Raji (cell line): ENCODE measurements around the gene PGLYRP1.

Experiments used
- POLR2A ChIP-seq: IDR thresholded peaks from 2 replicates; pipeline ENCODE4 v1.6.1; 2011; ENCODE audit warnings: low read depth, low read length, control low read depth; ENCODE audit not compliant: insufficient read depth

The PGLYRP1 gene

DNA sequence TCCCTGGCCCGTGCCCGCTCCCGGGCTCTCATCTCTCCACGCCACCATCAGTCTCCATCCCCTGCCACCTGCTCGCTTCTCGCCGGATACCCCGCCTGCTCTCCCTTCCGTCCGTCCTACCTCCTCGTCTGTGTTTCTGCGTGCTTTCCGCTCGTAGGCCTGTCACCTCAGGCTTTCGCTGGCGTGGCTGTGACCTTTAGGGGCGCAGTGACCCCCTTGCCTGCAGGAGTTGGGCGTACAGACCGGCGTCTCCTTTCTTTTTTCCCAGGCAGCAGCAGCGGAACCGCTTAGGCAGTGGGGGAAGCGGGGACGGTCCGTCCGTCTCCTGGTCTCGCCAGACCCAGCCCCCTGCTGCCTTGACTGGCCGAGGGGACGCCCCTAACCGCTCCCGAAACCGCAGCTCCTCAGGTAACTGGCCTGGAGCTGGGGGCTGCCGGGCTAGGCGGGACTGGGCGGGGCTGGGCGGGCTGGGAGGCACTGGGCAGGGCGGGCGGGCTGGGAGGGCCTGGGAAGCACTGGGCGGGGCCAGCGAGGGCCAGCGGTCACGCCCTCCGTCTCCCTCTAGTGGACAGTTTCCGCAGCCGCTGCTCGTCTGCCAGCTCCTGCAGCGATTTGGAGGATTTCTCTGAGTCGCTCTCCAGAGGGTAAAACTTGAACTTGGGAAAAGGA is 6.3 kb downstream of the PGLYRP1 start:
- no peak for TF ChIP-seq POLR2A

DNA sequence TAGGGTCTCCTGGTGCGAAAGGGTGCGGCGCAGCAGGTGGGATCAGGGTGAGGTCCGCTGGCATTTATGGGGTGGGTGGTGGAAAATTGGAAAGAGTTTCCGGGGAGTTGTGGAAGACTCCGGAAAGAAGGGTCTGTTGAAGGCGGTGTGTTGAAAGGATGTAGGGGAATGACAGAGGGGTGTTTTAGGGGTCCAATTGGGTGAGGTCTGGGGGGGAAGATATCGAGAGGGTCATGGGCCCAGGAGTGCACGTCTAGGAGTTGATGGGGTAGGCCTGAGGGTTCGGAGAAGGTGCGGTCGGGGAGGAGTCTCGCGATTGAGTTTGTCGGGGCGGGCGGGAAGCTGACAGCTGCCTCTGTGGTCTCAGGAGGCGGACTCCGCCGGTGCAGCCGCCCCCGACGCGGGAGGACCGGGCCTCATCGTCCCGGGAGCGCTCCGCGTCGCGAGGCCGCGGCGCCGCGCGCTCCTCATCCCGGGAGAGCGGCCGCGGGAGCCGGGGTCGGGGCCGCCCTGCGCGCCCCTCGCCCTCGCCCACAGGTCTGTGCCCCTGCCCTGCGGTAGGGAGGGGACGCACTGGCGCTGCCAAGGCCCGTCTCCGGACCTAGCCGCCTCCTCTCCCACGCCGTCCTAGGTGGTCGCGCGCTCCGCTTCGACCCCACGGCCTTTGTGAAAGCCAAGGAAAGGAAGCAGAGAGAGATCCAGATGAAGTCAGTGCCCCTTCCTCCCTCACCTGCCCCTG is 7.0 kb downstream of the PGLYRP1 start:
- TF ChIP-seq POLR2A: no peak

DNA sequence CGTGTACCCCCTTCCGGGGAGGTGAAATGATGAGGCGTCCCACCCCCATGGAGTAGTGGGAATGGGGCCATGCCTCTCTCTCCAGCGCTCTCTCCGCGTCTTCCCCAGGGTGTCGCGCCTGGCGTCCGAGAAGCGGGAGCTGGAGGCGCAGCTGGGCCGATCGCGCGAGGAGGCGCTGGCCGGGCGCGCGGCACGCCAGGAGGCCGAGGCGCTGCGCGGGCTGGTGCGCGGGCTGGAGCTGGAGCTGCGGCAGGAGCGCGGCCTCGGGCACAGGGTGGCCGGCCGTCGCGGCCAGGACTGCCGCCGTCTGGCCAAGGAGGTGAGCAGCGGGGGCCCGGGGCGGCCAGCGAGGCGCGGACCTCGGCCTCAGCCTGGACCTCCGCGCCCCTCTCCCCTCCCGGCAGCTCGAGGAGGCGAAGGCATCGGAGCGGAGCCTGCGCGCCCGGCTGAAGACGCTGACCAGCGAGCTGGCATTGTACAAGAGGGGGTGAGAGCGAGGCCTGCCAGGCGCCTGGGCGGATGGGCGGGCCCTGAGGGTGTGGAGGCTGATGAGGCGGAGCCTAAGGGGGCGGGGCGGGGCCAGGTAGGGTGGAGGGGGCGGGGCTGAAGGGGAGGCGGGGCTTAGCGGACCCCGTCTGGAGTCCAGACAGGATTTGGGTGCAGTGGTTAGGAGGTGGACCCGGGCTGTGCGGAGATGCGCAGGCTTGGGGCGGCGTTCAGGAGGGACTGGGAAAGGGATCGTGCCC is 7.7 kb downstream of the PGLYRP1 start:
- TF ChIP-seq POLR2A: no peak

DNA sequence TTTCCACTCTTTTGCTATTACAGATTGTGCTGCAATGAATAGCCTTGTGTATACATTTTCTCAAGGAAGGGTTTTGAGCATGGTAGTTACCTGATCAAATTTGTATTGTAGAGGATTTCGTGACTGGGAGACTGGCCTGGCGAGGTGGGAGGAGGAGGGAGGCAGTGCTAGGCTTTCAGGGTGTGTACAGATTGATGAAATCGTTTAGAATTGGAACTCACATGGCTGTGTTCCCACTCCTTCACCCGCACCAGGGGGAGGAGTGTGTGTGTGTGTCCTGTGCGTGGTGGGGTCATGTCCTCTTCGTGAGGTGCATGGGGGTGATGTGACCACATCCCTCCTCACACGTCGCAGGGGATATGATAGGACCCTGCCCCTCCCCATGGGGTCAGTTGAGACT is 8.3 kb downstream of the PGLYRP1 start:
- no peak for TF ChIP-seq POLR2A

DNA sequence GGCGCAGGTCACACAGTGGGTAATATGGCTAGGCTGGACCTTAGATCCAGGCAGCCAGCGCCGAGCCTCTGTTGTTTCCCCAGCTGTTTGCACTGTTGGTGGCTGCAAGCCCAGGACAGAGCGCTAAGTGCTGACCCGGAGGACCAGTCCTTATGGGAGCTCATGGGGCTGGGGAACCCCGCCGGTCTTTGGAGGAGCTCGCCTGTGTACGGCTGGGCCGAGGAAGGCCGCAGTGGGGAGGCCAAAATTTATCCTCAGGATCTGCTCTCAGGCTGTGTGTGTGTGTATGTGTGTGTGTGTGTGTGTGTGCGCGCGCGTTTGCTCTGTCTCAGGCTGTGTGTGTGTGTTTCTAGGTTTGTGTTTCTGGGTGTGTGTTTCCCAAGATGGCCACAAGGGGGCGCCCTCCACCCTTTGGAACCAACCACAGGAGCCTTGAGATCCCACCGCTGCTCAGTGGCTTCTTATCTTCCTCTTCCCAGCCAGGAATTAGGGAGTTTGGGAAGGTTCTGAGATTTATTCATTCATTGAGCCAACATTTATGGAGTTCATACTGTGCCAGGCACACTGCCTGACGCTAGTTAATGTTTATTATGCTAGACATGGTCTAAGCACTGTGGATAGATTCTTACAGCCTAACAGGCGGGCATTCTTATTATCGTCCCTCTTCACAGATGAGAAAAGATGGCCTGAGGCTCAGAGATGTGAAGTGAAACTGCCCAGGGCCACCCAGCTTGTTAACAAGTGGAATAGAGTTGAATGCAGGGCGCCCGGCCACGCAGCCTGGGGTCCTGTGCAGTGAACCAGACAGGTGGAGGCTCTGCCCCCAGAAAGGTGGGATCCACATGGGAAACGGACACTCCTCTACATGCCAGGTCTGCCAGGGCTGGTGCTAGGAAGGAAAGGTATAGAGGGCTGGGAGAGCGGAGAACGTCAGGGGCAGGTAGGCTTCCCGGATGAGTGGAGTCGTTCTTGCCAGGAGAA is 13.0 kb downstream of the PGLYRP1 start:
- no peak for TF ChIP-seq POLR2A

DNA sequence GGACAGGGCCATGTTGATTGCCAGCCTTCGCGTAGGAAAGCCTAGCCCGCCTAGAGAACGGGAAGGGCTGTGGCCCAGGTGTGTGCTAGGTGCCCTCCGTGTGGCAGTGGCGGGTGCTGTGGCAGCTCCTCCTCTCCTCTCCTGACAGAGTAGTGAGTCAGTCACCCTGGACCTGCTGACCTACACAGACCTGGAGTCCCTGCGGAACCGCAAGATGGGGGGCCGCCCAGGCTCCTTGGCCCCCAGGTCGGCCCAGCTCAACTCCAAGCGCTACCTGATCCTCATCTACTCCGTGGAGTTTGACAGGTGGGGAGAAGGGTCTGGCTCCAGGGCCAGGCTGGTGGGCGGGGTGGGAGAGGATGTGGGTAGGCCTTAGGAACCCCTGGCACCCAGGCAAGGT is 16.4 kb downstream of the PGLYRP1 start:
- no peak for TF ChIP-seq POLR2A

DNA sequence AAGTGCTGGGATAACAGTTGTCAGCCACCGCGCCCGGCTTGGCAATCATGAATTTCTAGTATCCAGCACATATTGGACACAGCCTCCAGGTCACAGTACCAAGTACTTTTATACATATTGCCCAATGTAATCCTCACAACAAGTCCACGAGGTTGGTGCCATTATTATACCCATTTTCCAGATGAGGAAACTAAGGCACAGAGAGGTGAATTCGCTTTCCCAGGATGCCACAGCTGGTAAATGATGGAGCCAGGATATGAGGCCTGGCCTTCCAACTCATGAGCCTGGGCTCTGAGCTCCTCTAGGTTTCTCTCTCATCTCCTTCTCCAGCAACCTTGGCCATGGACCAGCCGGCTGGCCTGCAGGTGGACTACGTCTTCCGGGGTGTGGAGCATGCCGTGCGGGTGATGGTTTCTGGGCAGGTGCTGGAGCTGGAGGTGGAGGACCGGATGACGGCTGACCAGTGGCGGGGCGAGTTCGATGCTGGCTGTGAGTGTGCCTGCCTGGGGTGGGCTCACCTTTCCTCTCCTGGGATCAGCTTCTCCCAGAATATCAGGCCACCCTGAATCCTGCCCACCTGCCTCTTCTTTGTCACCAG is 20.1 kb downstream of the PGLYRP1 start:
- no peak for TF ChIP-seq POLR2A

DNA sequence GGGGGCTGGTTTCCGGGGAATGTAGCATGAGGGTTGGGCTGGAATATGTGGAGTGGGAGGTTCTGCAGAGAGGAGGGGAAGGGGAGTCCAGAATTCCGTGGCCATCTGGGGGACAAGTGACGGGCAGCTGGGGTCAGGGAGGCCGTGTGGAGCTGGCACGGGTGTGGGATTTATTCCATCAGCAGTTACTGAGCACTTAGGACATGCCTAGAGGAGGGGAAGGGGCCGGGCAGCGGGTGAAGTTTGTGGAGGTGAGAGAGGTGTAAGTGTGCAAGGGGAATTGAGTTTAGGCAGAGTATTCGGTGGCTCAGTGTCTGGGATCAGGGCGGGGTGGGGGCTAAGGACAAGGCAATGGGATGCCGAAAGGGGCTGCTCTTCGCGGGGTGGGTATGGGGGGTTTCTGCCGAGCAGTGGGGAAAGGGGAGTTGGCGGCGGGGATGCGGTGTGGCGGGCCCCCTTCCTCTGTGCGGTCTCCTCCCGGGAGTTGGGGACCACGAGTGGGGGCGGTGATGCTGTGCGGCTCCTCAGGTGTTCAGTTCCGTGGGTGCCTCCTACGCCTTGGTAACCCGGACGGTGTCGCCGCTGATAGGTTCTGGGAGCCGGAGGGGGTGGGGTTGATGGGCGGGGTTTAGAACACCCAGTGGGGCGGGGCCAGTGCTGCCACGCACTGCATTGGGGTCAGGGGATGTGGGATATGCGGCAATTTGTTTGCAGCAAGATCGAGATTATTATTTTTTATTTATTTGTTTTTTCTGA is 22.2 kb downstream of the PGLYRP1 start:
- no peak for TF ChIP-seq POLR2A

DNA sequence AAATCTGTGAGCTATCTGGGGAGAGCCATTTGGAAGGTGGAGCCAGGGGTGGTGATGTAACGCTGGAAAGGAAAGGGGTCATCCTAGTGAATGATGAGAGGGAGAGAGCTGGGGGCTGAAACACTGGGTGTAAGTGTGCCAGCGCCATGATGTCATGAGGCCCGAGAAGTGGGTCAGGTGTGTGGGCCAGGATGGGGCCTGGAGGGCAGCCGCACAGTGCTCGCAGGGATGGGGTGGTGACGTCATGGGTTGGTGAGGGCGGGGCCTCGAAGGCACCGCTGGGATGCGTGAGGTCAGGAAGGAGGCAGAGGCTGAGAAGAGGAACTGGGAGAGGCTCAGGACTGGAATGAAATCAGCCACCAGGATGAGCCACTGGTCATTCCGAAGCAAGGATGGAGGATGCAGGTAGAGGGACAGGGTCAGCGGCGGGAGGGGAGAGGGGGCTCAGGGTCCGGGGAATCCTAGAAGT is 23.2 kb downstream of the PGLYRP1 start:
- no peak for TF ChIP-seq POLR2A

DNA sequence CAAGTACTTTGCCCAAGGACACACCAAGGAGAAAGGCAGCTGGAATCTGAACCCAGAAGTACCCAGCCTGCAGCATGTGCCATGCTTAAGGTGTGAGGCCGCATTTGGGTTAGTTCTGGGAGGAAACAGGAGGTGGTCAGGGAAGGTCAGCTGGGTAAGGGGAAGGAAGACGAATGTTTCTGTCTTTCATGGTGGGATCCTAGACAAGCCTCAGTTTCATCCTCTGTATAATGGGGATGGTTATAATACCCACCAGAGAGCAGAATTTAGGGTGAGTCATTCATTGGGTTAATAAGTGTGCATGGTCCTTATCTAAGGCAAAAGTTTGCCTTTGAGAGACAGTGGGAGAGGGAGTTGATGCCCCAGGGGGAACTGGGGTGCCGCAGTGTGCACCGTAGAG is 24.0 kb downstream of the PGLYRP1 start:
- no peak for TF ChIP-seq POLR2A

DNA sequence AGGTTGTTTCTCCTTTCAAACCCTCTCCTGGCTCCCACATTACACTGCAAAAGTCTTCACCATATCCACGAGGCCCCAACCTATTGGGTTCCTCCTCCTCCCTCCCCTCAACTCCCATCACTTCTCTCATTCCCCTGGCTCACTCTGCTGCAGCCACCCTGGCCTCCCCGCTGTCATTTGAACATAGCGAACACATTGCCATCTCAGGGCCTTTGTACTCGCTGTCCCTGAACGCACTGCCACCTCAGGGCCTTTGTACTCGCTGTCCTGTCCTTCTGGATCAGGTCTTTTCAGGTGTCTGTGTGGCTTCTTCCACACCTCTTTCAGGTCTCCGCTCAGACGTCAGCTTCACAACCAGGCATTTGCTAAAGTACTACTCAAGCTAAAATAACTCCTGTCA is 25.9 kb downstream of the PGLYRP1 start:
- no peak for TF ChIP-seq POLR2A

DNA sequence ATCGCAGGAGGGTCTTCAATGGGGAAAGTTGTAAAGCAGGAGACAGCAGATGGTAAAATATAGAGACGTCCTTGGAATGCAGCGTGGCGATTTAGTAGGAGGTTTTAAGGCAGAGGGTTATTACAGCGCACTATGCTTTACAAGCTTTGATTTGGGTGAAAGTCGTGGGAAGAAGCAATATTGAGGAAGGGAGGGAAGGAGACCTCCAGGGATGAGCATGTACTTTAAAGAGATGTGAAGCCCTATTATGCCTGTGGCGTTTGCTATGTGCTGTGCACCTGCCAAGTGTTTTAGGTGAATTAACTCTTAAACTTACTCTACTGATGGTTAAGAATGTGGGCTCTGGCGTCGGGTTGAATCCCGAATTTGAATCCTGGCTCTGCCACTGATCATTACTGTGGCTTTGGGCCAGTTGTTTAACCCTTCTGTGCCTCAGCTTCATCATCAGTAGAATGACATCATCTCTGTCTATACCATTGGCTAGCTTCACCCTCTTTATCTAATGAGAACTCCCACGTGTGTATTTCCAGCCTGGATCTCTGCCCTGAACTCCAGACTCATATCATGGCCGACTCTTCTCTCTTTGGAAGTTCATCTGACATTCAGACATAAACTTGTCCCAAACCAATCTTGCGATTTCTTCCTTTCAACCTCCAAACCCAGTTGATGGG is 27.0 kb downstream of the PGLYRP1 start:
- TF ChIP-seq POLR2A: no peak
